ENCODE measurements around the gene RNPS1.

RNPS1 gene

GRCh38 chr16:2267913-2268666 lies at the start of gene RNPS1:
Gene RNPS1 (minus strand): TSS chr16:2268126. CDS start chr16:2264643, 3,483 bp downstream.
- Mint-ChIP-seq H3K36me3 (ENCODE audit: insufficient read depth) (peaks cover 40% of the 10 kb centered on the region), H3K27ac (ENCODE audit: low read depth) (peak within 1 kb of the TSS; percentile 99), H3K27me3 (no peaks in the 10 kb centered on the region), H3K4me1 (peaks cover 41% of the 10 kb centered on the region), H3K4me3 (peak within 1 kb of the TSS; percentile 99), H3K9me3 (no peaks in the 10 kb centered on the region)
- peak; percentile 79 for ATAC-seq (replicated peaks; ENCODE audit: extremely low read depth, poor library complexity, severe bottlenecking)
- DNase-seq (ENCODE audit: low spot score in 2 of 2) = peak; percentile 93 to 94

GRCh38 chr16:2317231-2318020 lies 49.5 kb upstream of the RNPS1 start:
- no peak for DNase-seq (ENCODE audit: low spot score in 2 of 2)
- ATAC-seq (replicated peaks; ENCODE audit: extremely low read depth, poor library complexity, severe bottlenecking) = no peak
- H3K4me3 Mint-ChIP-seq = no peak overlapping the region

GRCh38 chr16:2308089-2308962 lies 40.4 kb upstream of the RNPS1 start:
- DNase-seq (ENCODE audit: low spot score in 2 of 2) (no peak), ATAC-seq (replicated peaks; ENCODE audit: extremely low read depth, poor library complexity, severe bottlenecking) (no peak)
- no peaks in the 10 kb centered on the region for H3K27me3 Mint-ChIP-seq
- peaks cover 1% of the 10 kb centered on the region for H3K36me3 Mint-ChIP-seq (ENCODE audit: insufficient read depth)
- H3K4me3 Mint-ChIP-seq = no peak overlapping the region
- no peaks in the 10 kb centered on the region for H3K4me1 Mint-ChIP-seq
- no peak overlapping the region for H3K27ac Mint-ChIP-seq (ENCODE audit: low read depth)
- no peaks in the 10 kb centered on the region for H3K9me3 Mint-ChIP-seq

More at GRCh38 chr16:2317231-2318020, 49.5 kb upstream of the RNPS1 start:
- no peak overlapping the region for H3K27ac Mint-ChIP-seq (ENCODE audit: low read depth)
- peaks cover 6% of the 10 kb centered on the region for H3K36me3 Mint-ChIP-seq (ENCODE audit: insufficient read depth)
- no peaks in the 10 kb centered on the region for H3K9me3 Mint-ChIP-seq
- no peaks in the 10 kb centered on the region for H3K27me3 Mint-ChIP-seq
- H3K4me1 Mint-ChIP-seq = no peaks in the 10 kb centered on the region

- H3K27me3 Mint-ChIP-seq = no peaks in the 10 kb centered on the region
Measured at GRCh38 chr16:2299915-2300192, 31.9 kb upstream of the RNPS1 start.

GRCh38 chr16:2299121-2299914 lies 31.4 kb upstream of the RNPS1 start:
- ATAC-seq (replicated peaks; ENCODE audit: extremely low read depth, poor library complexity, severe bottlenecking) (no peak), DNase-seq (ENCODE audit: low spot score in 2 of 2) (no peak)
- Mint-ChIP-seq H3K27me3 (no peaks in the 10 kb centered on the region), H3K27ac (ENCODE audit: low read depth) (no peak overlapping the region), H3K4me3 (no peak overlapping the region), H3K9me3 (no peaks in the 10 kb centered on the region), H3K36me3 (ENCODE audit: insufficient read depth) (no peaks in the 10 kb centered on the region), H3K4me1 (no peaks in the 10 kb centered on the region)

More at GRCh38 chr16:2299915-2300192, 31.9 kb upstream of the RNPS1 start:
- no peak for DNase-seq (ENCODE audit: low spot score in 2 of 2)
- Mint-ChIP-seq H3K4me1 (no peaks in the 10 kb centered on the region), H3K4me3 (no peak overlapping the region), H3K36me3 (ENCODE audit: insufficient read depth) (no peaks in the 10 kb centered on the region), H3K27ac (ENCODE audit: low read depth) (no peak overlapping the region), H3K9me3 (no peaks in the 10 kb centered on the region)
- no peak for ATAC-seq (replicated peaks; ENCODE audit: extremely low read depth, poor library complexity, severe bottlenecking)

- Mint-ChIP-seq H3K4me1 (no peaks in the 10 kb centered on the region), H3K4me3 (no peak overlapping the region), H3K27me3 (no peaks in the 10 kb centered on the region), H3K27ac (ENCODE audit: low read depth) (no peak overlapping the region), H3K9me3 (no peaks in the 10 kb centered on the region), H3K36me3 (ENCODE audit: insufficient read depth) (peaks cover under 1% of the 10 kb centered on the region)
- DNase-seq (ENCODE audit: low spot score in 2 of 2) = no peak
- ATAC-seq (replicated peaks; ENCODE audit: extremely low read depth, poor library complexity, severe bottlenecking) = no peak
Measured at GRCh38 chr16:2298621-2299020, 30.7 kb upstream of the RNPS1 start.

GRCh38 chr16:2297506-2297860 lies 29.6 kb upstream of the RNPS1 start:
- Mint-ChIP-seq H3K36me3 (ENCODE audit: insufficient read depth) (peaks cover 1% of the 10 kb centered on the region), H3K27ac (ENCODE audit: low read depth) (no peak overlapping the region), H3K4me3 (no peak overlapping the region), H3K9me3 (no peaks in the 10 kb centered on the region), H3K27me3 (no peaks in the 10 kb centered on the region), H3K4me1 (no peaks in the 10 kb centered on the region)
- DNase-seq (ENCODE audit: low spot score in 2 of 2) (no peak), ATAC-seq (replicated peaks; ENCODE audit: extremely low read depth, poor library complexity, severe bottlenecking) (no peak)

- H3K4me3 Mint-ChIP-seq = no peak overlapping the region
- H3K27ac Mint-ChIP-seq (ENCODE audit: low read depth) = no peak overlapping the region
- ATAC-seq (replicated peaks; ENCODE audit: extremely low read depth, poor library complexity, severe bottlenecking) (peak; percentile 17), DNase-seq (ENCODE audit: low spot score in 2 of 2) (no peak)
- no peaks in the 10 kb centered on the region for H3K27me3 Mint-ChIP-seq
- H3K9me3 Mint-ChIP-seq = no peaks in the 10 kb centered on the region
- peaks cover 1% of the 10 kb centered on the region for H3K36me3 Mint-ChIP-seq (ENCODE audit: insufficient read depth)
- no peaks in the 10 kb centered on the region for H3K4me1 Mint-ChIP-seq
Measured at GRCh38 chr16:2296661-2297505, 29.0 kb upstream of the RNPS1 start.

GRCh38 chr16:2295056-2295798 lies 27.3 kb upstream of the RNPS1 start:
- Mint-ChIP-seq H3K9me3 (no peaks in the 10 kb centered on the region), H3K27ac (ENCODE audit: low read depth) (no peak overlapping the region), H3K36me3 (ENCODE audit: insufficient read depth) (peaks cover 1% of the 10 kb centered on the region), H3K27me3 (no peaks in the 10 kb centered on the region), H3K4me1 (no peaks in the 10 kb centered on the region), H3K4me3 (no peak overlapping the region)
- ATAC-seq (replicated peaks; ENCODE audit: extremely low read depth, poor library complexity, severe bottlenecking) = peak; percentile 81
- peak in 1 of 2 donors; percentile 18 for DNase-seq (ENCODE audit: low spot score in 2 of 2)

GRCh38 chr16:2292221-2292620 lies 24.3 kb upstream of the RNPS1 start:
- DNase-seq (ENCODE audit: low spot score in 2 of 2) = no peak
- no peaks in the 10 kb centered on the region for H3K4me1 Mint-ChIP-seq
- H3K27ac Mint-ChIP-seq (ENCODE audit: low read depth) = no peak overlapping the region
- ATAC-seq (replicated peaks; ENCODE audit: extremely low read depth, poor library complexity, severe bottlenecking) = no peak
- no peaks in the 10 kb centered on the region for H3K27me3 Mint-ChIP-seq
- peaks cover 3% of the 10 kb centered on the region for H3K36me3 Mint-ChIP-seq (ENCODE audit: insufficient read depth)
- H3K9me3 Mint-ChIP-seq = no peaks in the 10 kb centered on the region
- H3K4me3 Mint-ChIP-seq = no peak overlapping the region

- DNase-seq (ENCODE audit: low spot score in 2 of 2) = no peak
- no peak overlapping the region for H3K27ac Mint-ChIP-seq (ENCODE audit: low read depth)
Measured at GRCh38 chr16:2289282-2289681, 21.4 kb upstream of the RNPS1 start.

More at GRCh38 chr16:2289282-2289681, 21.4 kb upstream of the RNPS1 start:
- H3K9me3 Mint-ChIP-seq = no peaks in the 10 kb centered on the region
- no peak overlapping the region for H3K4me3 Mint-ChIP-seq
- H3K36me3 Mint-ChIP-seq (ENCODE audit: insufficient read depth) = peaks cover 3% of the 10 kb centered on the region
- no peak for ATAC-seq (replicated peaks; ENCODE audit: extremely low read depth, poor library complexity, severe bottlenecking)
- H3K4me1 Mint-ChIP-seq = no peaks in the 10 kb centered on the region
- no peaks in the 10 kb centered on the region for H3K27me3 Mint-ChIP-seq

Data from central memory CD8-positive, alpha-beta T cell (primary cell).